GM19328 (cell line): ENCODE data around the gene RET.

Source experiments
- ATAC-seq: cut with Tn5 transposase; IDR thresholded peaks from one replicate; pipeline ENCODE4 v1.9.1; 2021; ENCODE audit warnings: mild to moderate bottlenecking, moderate library complexity; ENCODE audit not compliant: unreplicated experiment

Gene RET

DNA sequence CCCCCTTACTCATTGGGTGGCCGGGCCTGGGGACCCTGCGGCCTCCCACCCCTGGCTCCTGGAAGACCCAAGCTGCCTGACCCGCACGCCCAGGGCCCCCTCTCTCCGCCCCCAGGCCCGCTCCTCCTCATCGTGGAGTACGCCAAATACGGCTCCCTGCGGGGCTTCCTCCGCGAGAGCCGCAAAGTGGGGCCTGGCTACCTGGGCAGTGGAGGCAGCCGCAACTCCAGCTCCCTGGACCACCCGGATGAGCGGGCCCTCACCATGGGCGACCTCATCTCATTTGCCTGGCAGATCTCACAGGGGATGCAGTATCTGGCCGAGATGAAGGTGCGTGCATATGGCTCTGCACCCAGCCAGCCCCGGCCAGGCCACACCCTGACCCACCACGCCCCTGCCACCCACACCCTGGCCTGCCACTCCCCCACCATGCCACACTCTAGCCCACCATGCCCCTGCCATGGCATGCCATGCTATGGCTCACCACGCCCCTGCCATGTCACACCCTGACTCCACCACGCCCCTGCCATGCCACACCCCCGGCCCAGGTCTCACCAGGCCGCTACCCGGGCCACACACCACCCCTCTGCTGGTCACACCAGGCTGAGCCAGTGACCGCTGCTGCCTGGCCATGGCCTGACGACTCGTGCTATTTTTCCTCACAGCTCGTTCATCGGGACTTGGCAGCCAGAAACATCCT, 42.7 kb downstream of the RET start:
- no peak for ATAC-seq

DNA sequence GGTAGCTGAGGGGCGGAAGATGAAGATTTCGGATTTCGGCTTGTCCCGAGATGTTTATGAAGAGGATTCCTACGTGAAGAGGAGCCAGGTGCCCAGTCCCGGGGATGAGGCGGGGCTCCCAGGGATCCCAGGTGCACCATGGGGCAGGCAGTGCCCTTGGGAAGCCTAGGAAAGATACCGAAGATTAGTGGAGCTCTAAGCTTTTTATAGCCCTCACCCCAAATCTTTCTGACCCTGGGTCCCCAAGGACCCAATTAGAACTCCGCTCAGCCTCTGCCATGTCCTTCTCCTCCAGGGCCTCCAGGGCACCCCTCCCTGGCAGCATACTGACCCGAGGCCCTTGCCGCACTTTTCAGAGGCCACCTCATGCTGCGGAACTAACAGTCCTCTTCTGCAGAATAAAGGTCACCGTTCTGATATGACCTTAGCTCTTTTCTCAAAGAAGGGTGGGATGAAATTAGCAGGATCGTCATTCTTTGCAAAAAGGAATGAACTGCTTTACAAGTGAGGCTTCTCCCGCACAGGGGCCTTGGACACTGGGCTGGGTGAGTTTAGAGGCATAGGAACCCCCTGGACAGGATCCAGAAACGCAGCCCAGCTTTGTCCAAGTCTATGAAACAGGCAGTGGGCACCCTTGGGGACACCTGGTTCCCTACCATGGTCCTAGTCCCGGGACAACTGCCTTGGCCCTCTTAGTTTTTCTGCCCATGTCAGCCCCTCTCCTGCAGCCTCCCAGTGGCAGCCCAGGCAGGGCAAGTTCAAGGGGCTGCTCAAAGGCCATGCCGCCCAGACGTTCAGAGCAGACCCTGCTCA, 43.5 kb downstream of the RET start:
- no peak for ATAC-seq

DNA sequence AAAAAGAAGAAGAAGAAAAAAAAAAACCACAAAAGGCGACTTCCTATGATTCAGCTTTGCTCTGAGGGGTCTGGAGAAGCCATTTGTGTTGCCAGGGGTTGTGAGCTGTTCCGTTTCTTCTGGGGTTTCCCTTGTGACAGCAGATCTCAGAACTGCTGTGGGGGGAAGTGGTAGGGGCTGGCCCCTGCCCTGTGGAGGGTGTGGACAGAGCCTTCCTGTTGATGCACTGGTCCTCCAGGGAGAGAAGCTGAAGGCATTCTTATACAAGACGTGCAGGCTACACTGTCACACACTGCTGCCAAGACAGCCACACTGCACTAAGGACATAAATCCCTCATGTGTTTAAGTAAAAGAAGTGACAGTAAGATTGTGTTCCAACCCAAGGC, 44.1 kb downstream of the RET start:
- peak; percentile 71 for ATAC-seq

DNA sequence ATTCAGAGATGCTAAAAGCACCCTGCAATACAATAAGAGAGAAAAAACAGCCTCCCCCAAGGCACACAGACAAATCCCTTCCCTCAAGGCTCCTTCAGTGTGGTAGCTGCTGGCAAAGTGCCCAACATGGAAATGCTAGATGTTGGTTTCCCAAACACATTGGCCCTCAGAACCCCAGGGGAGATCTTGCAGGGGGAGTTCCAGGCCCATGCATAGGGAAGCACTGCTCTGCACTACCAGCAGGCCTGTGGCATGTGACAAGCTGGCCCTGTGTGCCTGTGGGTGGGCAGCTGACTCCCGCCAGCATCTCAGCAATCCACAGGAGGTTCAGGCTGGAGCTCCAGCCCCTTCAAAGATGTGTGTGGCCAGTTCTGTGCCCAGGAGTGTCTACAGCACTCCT, 44.6 kb downstream of the RET start:
- ATAC-seq, result no peak

DNA sequence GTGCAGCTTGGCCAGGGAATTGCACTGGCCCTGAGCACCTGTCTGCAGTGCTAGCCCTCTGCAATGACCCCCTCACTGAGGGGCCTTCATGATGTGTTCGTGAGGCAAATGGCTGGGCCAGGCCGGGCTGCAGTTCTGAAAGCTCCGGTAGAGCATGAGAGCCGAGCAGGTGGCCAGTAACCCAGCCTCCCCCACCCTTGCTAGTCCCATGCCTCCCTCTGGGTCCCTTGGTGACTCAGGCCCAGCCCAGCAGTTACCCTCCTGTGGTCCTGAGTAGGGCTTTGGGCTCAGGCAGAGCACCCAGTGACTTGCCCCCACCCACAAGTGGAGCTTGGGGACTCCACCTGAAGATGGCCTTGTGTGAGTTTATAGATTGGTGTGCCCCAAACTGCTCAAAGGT, 45.2 kb downstream of the RET start:
- no peak for ATAC-seq

DNA sequence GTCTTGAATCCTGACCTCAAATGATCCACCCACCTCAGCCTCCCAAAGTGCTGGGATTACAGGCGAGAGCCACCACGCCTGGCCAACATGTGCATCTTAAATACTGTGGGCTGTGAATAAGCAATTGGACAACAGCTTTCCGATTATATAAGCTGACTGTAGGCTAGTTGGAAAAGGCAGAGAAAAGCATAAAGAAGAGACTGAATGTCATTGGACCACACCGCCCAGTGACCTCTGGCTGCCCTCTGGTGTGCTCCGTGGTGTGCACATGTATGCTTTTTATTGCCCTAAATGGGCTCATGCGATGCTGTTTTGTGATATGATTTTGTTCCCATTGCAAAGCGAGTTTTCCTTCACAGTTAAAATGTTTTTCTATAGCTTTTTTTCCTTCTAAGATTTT, 46.0 kb downstream of the RET start:
- no peak for ATAC-seq

DNA sequence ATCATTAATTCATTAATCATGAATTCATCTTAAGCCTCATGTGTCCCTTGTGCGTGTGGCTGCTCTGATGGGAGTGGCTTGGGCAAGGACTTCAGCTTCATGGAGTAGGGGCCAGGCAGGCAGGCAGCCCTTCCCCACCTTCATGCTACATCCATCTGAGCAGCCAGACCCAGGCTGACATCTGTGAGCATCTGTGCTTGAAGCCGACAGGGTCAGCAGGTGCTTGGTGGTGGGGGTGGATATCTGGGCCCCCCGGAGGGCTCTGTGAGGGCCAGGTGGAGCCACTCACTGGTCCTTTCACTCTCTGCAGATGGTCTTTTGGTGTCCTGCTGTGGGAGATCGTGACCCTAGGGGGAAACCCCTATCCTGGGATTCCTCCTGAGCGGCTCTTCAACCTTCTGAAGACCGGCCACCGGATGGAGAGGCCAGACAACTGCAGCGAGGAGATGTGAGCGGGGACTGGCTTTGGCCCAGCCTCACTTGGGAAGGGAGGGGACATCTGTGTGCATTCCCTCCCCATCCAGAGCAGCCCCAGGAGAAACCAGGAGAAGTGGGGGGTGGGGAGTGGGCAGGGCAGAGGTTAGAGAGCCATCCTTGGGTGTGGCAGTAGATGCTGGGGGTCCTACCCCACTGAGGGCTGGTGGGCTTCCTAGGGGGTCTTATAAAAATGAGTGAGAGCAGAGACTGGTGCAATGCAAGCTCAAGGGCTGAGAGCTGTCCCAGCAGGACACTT, 46.7 kb downstream of the RET start:
- ATAC-seq, result no peak

DNA sequence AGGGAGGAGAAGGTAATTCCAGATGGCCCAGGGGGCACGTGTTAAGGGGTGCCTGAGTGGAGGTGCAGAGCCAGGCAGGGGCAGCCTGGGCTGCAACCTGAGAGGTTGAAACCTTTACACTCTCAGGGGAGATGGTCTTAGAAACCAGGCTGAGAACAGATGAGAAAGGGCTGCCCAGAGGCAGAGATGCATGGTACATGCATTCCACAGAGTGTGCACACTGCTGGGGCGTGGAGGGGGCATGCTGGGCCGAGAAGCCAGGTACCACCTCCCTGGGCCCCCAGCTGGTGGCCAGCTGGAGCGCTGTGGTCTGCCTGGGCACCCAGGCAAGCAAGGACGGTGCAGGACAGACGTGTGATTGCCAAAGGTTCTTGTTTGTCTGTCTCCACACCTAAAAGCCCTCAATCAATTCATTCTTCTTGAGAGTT, 47.2 kb downstream of the RET start:
- ATAC-seq, result no peak

DNA sequence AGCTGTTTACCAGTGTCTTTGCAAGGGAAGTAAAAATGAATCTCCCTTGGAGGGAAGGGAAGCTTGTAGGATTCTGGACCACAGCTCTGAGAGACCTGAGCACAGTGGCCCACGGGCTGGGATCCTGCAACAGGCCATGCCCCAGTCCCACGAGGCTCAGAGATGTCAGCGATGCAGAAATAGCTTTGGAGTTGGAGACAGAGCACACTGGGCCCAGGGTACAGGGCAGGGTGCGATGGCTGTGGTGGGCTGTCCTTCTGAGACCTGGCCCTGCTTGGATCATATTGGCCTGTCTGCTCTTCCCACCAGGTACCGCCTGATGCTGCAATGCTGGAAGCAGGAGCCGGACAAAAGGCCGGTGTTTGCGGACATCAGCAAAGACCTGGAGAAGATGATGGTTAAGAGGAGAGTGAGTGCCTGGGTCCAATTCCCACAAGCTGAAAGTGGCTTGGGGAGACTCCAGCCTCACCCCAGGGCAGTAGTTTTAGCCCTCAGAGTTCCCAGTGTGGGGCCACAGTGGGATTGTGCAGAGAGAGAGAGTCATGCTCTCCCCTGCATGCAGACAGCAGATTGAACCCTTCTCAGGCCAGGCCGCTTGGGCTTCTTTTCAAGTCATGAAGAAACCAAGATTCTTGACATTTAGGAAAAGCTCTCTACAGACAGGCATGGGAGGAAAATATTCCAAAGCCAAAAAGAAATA, 47.9 kb downstream of the RET start:
- ATAC-seq, result no peak

DNA sequence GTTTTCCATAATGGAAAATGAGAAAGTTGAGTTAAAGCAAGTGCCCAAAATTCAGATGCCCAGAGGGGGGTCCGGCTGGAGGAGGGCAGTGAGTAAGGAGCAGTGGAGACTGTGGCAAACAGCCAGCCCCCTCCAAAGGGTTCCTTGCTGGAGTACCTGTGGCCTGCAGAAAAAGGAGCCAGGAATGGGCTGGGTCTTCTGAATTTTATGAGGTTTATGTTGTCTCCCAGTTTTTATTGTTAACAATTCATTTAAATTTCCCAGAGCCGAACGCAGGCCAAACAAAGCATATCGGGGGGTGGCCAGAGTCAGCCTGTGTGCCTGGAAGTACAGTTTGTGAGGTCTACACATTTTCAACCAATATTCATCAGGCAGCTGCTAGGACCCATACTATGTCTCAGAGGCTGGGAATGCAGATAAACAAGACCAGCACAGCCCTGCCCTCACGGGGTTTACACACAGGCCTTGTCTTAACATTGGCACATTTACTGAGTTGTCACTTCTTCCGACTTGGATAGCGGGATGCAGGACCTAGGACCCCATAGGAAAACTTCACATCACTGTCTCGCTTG, 48.5 kb downstream of the RET start:
- no peak for ATAC-seq

DNA sequence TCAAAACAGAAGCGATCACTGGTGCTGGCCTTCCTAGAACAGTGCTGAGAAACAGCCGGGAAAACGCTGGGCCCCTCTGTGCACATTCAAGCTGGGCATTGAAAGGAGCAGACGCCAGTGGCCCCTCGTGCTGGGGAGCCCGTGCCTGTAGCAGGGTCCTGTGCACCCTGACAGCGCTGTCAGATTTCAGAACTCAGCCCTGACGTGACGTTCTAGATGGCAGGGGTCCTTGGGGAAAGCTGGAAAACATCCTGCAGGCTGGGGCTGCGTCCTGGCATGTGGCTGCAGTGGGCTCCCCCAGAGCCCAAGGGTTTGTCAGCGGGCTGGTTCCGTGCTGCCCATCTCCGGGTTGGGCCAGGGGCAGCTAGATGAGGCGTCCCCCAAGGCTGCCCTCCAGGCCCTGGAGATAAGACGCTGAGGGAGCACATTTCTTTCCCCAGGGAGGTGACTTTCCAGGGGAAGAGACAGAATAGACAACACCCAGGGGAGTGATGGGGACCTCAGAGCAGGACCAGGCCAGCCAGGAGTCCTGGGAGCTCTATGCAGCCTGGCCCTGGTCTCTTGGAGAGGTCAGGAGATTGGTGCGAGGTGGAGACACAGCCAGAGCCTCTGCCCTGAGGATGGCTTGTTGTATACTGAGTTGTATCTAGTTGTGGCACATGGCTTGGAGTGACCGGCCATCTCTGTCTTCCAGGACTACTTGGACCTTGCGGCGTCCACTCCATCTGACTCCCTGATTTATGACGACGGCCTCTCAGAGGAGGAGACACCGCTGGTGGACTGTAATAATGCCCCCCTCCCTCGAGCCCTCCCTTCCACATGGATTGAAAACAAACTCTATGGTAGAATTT, 49.2 kb downstream of the RET start:
- ATAC-seq, result no peak

DNA sequence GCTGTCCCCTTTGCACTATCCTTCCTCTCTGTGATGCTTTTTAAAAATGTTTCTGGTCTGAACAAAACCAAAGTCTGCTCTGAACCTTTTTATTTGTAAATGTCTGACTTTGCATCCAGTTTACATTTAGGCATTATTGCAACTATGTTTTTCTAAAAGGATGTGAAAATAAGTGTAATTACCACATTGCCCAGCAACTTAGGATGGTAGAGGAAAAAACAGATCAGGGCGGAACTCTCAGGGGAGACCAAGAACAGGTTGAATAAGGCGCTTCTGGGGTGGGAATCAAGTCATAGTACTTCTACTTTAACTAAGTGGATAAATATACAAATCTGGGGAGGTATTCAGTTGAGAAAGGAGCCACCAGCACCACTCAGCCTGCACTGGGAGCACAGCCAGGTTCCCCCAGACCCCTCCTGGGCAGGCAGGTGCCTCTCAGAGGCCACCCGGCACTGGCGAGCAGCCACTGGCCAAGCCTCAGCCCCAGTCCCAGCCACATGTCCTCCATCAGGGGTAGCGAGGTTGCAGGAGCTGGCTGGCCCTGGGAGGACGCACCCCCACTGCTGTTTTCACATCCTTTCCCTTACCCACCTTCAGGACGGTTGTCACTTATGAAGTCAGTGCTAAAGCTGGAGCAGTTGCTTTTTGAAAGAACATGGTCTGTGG, 50.0 kb downstream of the RET start:
- ATAC-seq, result no peak

DNA sequence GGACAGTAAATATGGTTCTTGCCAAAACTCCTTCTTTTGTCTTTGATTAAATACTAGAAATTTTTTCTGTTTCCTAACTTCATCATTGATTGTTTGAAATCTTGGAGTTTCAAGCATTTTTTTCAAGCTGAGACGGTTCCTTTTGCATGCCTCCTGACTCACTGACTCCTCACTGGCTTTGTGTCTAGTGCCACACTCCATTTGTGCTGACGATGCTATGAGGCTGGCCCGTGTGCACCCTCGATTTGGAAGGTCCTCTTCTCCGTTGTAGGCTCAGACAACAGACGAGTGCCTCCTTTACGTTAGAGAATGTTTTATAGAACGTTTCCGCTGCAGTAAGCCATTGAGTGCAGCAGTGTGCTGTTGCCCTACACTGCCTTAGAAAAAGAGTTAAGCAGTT, 50.6 kb downstream of the RET start:
- no peak for ATAC-seq

DNA sequence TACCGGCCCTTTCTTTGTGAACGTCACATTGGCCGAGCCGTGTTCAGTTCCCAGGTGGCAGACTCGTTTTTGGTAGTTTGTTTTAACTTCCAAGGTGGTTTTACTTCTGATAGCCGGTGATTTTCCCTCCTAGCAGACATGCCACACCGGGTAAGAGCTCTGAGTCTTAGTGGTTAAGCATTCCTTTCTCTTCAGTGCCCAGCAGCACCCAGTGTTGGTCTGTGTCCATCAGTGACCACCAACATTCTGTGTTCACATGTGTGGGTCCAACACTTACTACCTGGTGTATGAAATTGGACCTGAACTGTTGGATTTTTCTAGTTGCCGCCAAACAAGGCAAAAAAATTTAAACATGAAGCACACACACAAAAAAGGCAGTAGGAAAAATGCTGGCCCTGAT, 51.5 kb downstream of the RET start:
- ATAC-seq, result no peak

DNA sequence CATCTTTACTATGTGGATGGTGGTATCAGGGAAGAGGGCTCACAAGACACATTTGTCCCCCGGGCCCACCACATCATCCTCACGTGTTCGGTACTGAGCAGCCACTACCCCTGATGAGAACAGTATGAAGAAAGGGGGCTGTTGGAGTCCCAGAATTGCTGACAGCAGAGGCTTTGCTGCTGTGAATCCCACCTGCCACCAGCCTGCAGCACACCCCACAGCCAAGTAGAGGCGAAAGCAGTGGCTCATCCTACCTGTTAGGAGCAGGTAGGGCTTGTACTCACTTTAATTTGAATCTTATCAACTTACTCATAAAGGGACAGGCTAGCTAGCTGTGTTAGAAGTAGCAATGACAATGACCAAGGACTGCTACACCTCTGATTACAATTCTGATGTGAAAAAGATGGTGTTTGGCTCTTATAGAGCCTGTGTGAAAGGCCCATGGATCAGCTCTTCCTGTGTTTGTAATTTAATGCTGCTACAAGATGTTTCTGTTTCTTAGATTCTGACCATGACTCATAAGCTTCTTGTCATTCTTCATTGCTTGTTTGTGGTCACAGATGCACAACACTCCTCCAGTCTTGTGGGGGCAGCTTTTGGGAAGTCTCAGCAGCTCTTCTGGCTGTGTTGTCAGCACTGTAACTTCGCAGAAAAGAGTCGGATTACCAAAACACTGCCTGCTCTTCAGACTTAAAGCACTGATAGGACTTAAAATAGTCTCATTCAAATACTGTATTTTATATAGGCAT, 52.3 kb downstream of the RET start:
- ATAC-seq, result peak; percentile 54

DNA sequence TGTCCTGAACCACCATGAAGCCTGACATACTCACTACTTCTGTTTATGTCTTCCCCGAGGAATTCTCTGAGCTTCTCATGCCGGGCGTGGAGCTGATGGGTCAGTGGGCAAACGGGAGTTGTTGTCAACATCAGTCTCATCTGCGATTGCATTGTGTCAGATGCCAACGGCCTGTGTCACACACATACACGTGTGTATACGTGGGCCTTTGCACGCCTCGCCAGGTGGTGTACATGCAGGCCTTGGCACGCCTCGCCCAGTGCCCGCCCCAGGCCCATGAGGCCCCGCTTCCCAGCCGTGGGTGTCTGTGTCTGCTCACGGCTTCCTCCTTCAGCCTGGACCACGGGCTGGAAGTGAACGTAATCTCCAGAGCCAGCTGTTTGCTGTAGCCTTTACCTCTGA, 53.9 kb downstream of the RET start:
- no peak for ATAC-seq

DNA sequence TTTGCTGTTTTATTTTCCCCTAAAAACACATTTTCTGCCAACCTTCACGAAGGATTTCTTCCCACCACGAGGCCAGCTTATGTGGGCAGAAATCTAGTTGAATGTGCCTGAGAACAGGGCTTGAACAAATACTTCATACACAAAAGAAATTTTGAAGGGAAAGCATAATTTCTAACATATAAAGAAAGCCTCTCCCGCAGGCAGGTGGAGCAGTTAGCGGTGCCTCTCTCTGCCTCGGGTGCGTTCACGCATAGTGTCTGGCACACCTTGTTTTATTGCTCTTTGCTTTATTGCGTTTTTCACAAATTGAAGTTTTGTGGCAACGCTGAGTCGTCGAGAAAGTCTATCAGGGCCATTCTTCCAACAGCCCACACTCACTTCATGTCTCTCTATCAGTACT, 54.4 kb downstream of the RET start:
- ATAC-seq, result no peak

DNA sequence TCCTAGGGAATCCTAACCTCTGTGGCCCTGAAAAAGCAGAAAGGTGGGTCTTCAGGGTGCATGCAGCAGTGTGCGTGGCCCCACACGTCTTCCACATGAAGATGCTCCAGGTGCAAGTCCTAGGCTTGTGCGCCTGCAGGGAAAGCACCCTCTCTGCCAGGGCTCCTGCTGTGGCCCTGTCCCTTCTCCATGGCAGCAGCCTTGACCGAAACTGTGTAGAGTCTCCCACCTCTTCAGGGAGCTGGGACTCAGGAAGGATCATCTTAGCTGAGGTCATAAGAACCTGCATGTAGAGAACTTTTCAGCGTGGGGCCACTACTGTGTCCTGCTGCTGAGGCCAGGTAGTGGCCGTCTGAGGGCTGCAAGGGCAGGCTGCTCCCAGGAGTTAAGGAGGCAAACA, 55.0 kb downstream of the RET start:
- ATAC-seq, result no peak
